Lower lobe of right lung (tissue), 2 donors: Measurements from ENCODE around the gene TSBP1. TPM values are rescaled to one million over a fixed set of nuclear protein-coding genes. Genes with fewer than 3 reads are reported as not detected.

Source experiments
- ATAC-seq, 2 donors: fragments of 200-7000 bp; cut with Tn5 transposase; one replicate each; pipeline ENCODE4 v1.9.1; 2020 to 2022; ENCODE audit warnings: mild to moderate bottlenecking in 2 of 2, moderate library complexity in 2 of 2
- DNase-seq: peaks from one replicate; pipeline ENCODE4 v3.0.0-alpha.2; 2020
- H3K27ac ChIP-seq: fragments of 200-600 bp; one replicate; pipeline ENCODE4 v1.8.0; 2022
- H3K27me3 ChIP-seq: fragments of 200-600 bp; one replicate; pipeline ENCODE4 v1.8.0; 2022; ENCODE audit warnings: low read depth
- H3K36me3 ChIP-seq: fragments of 200-600 bp; one replicate; pipeline ENCODE4 v1.8.0; 2022; ENCODE audit warnings: mild to moderate bottlenecking
- H3K4me1 ChIP-seq: fragments of 200-600 bp; one replicate; pipeline ENCODE4 v1.8.0; 2022
- H3K4me3 ChIP-seq: fragments of 200-600 bp; one replicate; pipeline ENCODE4 v1.8.0; 2022; ENCODE audit warnings: mild to moderate bottlenecking
- H3K9me3 ChIP-seq: fragments of 200-600 bp; one replicate; pipeline ENCODE4 v1.8.0; 2022
- CTCF ChIP-seq: fragments of 200-600 bp; IDR thresholded peaks from one replicate; pipeline ENCODE4 v1.8.0; 2022; ENCODE audit warnings: antibody characterized with exemption, mild to moderate bottlenecking
- intact Hi-C: fragments of 100-400 bp; cut with DNase I; formaldehyde crosslinking; loops from one replicate; pipeline ENCODE4 v1.11.0; 2022
- total RNA-seq: library from RNA; stranded (reverse); fragmentation: NEBNext Ultra II Directional; extraction: Animal tissue kit (Norgen Biotek cat#: 25700); gene quantifications from one replicate; pipeline ENCODE4 v1.2.1, GENCODE V29; 2021
- donor health status: DM: no; HTN: yes; CAD: no; lungs with severe emphysema.

TSBP1 gene
- total RNA-seq, 1 donor from 2014 or later, result not detected

- Histone ChIP-seq H3K4me3 (no peak overlapping the region), H3K9me3 (no peaks in the 10 kb centered on the region), H3K36me3 (no peaks in the 10 kb centered on the region), H3K27ac (no peak overlapping the region), H3K27me3 (peaks cover 50% of the 10 kb centered on the region), H3K4me1 (peaks cover 5% of the 10 kb centered on the region)
- ATAC-seq (no peak), DNase-seq (no peak)
- TF ChIP-seq CTCF, result no peak
- intact Hi-C loops, result loop anchor here (10.0 kb wide), 1 partner anchor 373 kb away; no protein-coding TSS in a partner anchor
Measured at GRCh38 chr6:32411566-32412327, 40.0 kb upstream of the TSBP1 start.

GRCh38 chr6:32410906-32411305, 39.2 kb upstream of the TSBP1 start:
- H3K27me3 ChIP-seq, result peaks cover 48% of the 10 kb centered on the region

DNA sequence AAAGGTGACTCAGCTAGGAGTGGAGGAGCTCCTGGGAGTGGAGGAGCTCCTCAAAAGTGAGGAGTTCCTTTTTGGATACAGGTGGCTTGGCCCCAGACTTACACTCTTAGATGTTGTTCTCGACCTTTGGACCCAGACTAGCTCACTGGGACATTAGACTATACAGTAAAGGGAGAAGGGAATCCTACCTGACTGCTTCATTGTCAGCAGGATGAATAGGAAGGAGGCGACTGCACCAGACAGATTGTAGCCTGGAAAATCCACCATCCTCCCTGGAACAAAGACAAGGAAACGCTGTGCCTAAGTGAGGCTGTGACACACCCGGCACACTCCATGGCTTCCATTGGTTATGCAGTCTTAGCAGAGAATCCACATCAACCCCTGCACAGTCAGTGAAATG, 35.2 kb upstream of the TSBP1 start, which contains the start of gene BTNL2:
Gene BTNL2, minus strand, starts transcription at position 325 of the 400 bp plus-strand sequence. Its CDS starts 58 bp downstream, at position 267.
- ATAC-seq, result no peak
- H3K27me3 ChIP-seq, result peaks cover 35% of the 10 kb centered on the region
- no peaks in the 10 kb centered on the region for H3K9me3 ChIP-seq
- no peak within 1 kb of the TSS for H3K27ac ChIP-seq
- no peak within 1 kb of the TSS for H3K4me3 ChIP-seq
- DNase-seq, result no peak
- no peaks in the 10 kb centered on the region for H3K36me3 ChIP-seq
- H3K4me1 ChIP-seq, result no peaks in the 10 kb centered on the region
- intact Hi-C loops, result no loop called here
- no peak for TF ChIP-seq CTCF

More at GRCh38 chr6:32410906-32411305, 39.2 kb upstream of the TSBP1 start:
- Histone ChIP-seq H3K27ac (no peak overlapping the region), H3K36me3 (no peaks in the 10 kb centered on the region), H3K4me3 (no peak overlapping the region), H3K4me1 (peaks cover 5% of the 10 kb centered on the region), H3K9me3 (no peaks in the 10 kb centered on the region)
- intact Hi-C loops, result loop anchor here (10.0 kb wide), 1 partner anchor 374 kb away; no protein-coding TSS in a partner anchor
- ATAC-seq (no peak), DNase-seq (no peak)
- TF ChIP-seq CTCF, result no peak

GRCh38 chr6:32406197-32406596, 34.5 kb upstream of the TSBP1 start:
- no peaks in the 10 kb centered on the region for H3K9me3 ChIP-seq
- no peak overlapping the region for H3K4me3 ChIP-seq
- H3K36me3 ChIP-seq, result no peaks in the 10 kb centered on the region
- DNase-seq, result no peak
- H3K4me1 ChIP-seq, result no peaks in the 10 kb centered on the region
- intact Hi-C loops, result no loop called here
- ATAC-seq, result no peak
- TF ChIP-seq CTCF, result no peak
- peaks cover 35% of the 10 kb centered on the region for H3K27me3 ChIP-seq
- H3K27ac ChIP-seq, result no peak overlapping the region

DNA sequence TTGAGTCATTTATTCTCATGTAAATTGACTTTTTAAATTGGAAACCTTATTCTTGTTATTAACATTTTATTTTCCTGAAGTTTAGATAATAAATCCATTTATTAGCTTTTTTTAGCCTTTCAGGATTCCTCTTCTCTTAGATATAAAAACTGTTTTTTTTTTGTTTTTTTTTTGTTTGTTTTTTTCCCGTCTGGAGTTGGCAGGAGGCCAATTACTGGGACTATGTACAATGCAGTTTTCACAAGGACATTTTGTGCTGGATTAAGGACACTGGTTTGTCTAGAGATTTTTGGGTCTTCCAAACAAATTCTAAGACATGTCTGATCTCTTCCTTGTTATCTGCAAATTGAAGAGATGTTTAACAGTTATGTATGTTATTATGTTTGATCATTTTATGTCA, 34.0 kb upstream of the TSBP1 start:
- DNase-seq, result no peak
- Histone ChIP-seq H3K9me3 (no peaks in the 10 kb centered on the region), H3K36me3 (no peaks in the 10 kb centered on the region), H3K27ac (no peak overlapping the region), H3K27me3 (peaks cover 35% of the 10 kb centered on the region), H3K4me3 (no peak overlapping the region), H3K4me1 (no peaks in the 10 kb centered on the region)
- no peak for TF ChIP-seq CTCF
- ATAC-seq, result no peak
- intact Hi-C loops, result no loop called here
